ENCODE results near the gene ASTN2.

GRCh38 chr9:116417464-116417863 lies 997.4 kb downstream of the ASTN2 start:
- TF ChIP-seq CTCF (IDR thresholded peaks at IDR 0.05; ENCODE audit: poor library complexity, severe bottlenecking) (no peak), POLR2AphosphoS5 (IDR thresholded peaks at IDR 0.05) (no peak), EP300 (conservative IDR thresholded peaks at IDR 0.05; ENCODE audit: poor library complexity, severe bottlenecking) (no peak), EZH2 (IDR thresholded peaks at IDR 0.05; ENCODE audit: borderline replicate concordance, insufficient read depth, low read length, poor library complexity, severe bottlenecking) (no peak), RAD21 (conservative IDR thresholded peaks at IDR 0.05) (no peak), REST (IDR thresholded peaks at IDR 0.05; ENCODE audit: borderline replicate concordance) (no peak), SMC3 (conservative IDR thresholded peaks at IDR 0.05; ENCODE audit: poor library complexity) (no peak), TAF1 (IDR thresholded peaks at IDR 0.05; ENCODE audit: low read depth) (no peak), MXI1 (conservative IDR thresholded peaks at IDR 0.05; ENCODE audit: poor library complexity, severe bottlenecking) (no peak)
